Sigmoid colon (tissue), 4 donors: ENCODE results near the gene PTPRD.

Experiments
- CTCF ChIP-seq, 4 experiments: fragments of 450-650 bp in 3 of 4; fragments of 200-600 bp in 1 of 4; IDR thresholded peaks; one replicate each; pipeline ENCODE4 v1.5.1; 2016 to 2019; ENCODE audit warnings: antibody characterized with exemption in 4 of 4, mild to moderate bottlenecking in 3 of 4, moderate library complexity in 2 of 4
- EP300 ChIP-seq, 4 donors: sonication (generic); formaldehyde crosslinking; IDR thresholded peaks; one replicate each; pipeline ENCODE4 v1.6.1; 2017; ENCODE audit warnings: antibody characterized with exemption in 4 of 4
- POLR2A ChIP-seq, 2 donors: fragments of 450-650 bp; IDR thresholded peaks; one replicate each; pipeline ENCODE4 v1.6.1; 2016; ENCODE audit warnings: antibody characterized with exemption in 2 of 2, mild to moderate bottlenecking in 2 of 2, moderate library complexity in 2 of 2
- POLR2AphosphoS5 ChIP-seq, 4 donors: sonication (generic); formaldehyde crosslinking; IDR thresholded peaks; one replicate each; pipeline ENCODE4 v1.6.1; 2017; ENCODE audit warnings: antibody characterized with exemption in 4 of 4

GRCh38 chr9:8817335-8817734 lies 1795.5 kb downstream of the PTPRD start:
- TF ChIP-seq CTCF (IDR thresholded peaks at IDR 0.05) (no peak), POLR2A (IDR thresholded peaks at IDR 0.05) (no peak), POLR2AphosphoS5 (IDR thresholded peaks at IDR 0.05) (no peak), EP300 (IDR thresholded peaks at IDR 0.05) (no peak)
